ENCODE results near the gene CSNK1G2.

The CSNK1G2 gene

DNA sequence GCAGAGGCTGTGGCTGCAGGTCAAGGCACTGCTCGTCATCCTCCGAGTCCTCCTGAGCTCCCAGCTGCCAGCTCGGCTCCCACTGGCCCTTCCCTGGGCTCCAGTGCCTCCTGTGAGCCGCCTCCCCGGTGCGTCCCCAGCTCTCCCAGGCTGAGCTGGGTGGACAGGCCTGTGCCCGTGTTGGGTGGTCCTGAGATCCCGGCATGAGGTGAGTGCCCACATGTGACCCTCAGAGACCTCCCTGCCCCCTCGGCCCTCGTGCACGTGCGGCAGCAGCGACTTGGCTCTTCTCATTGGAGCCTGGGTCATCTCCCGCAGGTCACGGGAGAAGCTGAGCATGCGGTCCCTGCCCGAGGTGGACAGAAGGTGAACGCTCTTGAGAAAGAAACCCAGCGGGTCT lies 20.3 kb upstream of the CSNK1G2 start:
- no peak for DNase-seq

- DNase-seq = no peak
Observed at GRCh38 chr19:1921326-1921725, 19.6 kb upstream of the CSNK1G2 start.

DNA sequence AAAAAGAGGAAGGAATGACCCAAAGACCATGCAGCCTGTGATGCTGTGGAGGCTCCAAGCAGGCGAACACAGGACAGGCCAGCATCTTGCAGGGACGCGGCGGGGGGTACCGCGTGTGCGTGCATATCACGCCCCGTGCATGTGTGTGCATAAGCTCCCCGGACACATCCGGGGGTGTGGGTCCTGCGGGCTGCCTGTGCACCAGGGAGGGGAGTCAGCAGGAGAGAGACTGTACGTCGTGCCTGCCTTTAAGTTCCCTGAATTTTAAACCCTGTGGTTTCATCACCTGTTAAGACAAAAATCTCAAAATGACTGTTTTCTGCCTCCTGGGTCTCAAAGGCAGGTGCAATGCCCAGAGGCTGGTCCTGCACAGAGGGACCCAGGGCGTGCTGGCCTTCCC lies 19.1 kb upstream of the CSNK1G2 start:
- DNase-seq = no peak

DNA sequence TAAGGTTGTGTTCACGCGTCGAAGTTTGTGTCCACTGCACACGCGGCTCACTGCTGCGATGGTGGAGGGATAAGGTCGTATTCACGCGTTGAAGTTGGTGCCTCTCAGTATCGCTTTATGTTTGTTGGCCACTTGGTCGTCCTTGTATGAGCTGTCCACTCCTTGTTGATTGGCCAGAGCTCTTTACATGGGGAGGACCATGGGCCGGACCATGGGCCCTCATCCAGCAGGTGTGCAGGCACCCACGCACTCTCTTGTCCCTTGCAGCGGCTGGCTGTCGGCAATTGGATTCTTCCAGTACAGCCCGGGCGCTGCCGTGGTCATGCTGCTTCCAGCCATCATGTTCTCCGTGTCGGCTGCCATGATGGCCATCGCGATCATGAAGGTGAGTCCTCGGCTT lies 18.2 kb upstream of the CSNK1G2 start:
- no peak for DNase-seq

GRCh38 chr19:1923319-1923718 lies 17.7 kb upstream of the CSNK1G2 start:
- DNase-seq = no peak

DNA sequence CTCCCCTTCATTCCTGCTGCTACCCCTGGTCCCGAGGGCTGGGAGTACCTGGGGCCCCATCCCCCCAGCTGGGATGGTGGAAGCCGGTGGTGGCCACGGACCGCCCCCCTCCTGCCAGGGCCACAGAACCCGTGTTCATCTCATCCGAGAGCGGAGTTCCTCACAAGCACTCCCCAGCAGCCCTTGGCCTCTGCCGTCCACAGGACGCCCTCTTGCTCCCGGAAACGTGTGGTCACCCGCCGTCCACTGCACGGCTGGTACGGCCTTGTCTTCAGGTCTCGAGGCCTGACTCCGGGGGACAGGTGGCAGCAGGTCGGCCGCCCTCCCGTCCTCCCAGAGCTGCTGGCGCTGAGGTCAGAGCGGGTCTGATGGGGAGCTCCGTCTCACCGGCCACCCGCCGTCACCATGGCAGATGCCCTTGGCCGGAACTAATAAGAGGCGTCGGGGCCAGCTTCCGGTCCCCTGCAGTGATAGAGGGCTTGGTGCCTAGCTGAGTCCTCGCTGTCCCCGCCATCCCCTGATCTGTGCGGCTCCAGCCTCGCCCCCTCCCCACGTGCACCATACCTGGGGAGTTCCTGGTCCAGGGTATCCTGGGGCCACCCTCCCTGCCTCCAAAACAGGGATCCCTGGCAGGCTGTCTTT lies 16.5 kb upstream of the CSNK1G2 start:
- DNase-seq = no peak

GRCh38 chr19:1925544-1925943 lies 15.4 kb upstream of the CSNK1G2 start:
- DNase-seq = no peak

GRCh38 chr19:1929021-1929742 lies 11.8 kb upstream of the CSNK1G2 start:
- peak; percentile 89 for DNase-seq

DNA sequence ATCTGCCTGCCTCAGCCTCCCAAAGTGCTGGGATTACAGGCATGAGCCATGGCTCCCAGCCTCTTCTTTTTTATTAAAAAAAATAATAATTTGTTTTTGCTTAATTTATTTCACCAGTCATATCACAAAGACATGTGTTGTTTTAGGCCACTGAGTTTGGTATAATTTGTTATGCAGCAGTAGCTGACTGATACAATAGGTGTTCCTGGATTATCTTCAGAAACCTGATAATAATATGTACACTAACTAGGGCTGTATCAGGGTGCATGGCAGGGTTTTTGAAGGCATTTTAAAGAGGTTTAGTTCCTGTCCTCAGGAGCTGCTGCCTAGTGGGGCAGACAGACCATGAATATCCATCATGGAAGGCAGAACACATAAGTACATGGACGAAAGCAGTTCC lies 9.5 kb upstream of the CSNK1G2 start:
- no peak for DNase-seq

DNA sequence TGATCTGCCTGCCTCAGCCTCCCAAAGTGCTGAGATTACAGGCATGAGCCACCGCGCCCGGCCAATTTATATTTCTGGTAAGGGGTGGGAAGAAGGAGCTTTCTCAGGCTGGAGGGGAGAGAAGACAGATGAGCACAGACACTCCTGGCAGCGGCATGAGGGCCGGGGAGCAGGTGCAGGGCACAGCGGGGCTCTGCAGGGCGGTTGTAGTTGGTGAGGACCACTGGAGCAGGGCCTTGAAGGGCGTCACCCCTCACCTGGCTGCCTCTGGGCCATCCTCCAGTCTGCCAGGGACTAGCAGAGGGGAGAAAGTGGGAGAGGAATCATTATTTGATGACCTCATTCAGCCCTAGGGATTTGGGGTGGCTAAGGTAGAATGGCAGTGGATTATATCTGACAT lies 8.6 kb upstream of the CSNK1G2 start:
- DNase-seq = no peak

GRCh38 chr19:1933244-1933643 lies 7.7 kb upstream of the CSNK1G2 start:
- DNase-seq = no peak

DNA sequence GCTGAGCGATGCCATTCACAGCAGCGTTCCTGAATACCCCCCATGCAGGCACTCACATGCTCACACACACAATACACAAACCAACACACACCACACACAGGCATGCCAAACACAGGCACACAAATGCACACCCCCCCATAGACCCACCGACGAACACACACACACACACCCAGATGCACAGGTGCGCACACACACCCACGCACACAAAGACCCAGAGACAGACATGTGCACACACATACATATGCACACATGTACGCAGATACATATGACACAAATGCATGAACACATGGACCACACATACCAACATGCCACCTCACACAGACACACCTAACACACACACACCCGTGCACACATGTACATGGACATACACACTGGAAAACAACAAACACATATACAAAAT lies 7.0 kb upstream of the CSNK1G2 start:
- no peak for DNase-seq

DNA sequence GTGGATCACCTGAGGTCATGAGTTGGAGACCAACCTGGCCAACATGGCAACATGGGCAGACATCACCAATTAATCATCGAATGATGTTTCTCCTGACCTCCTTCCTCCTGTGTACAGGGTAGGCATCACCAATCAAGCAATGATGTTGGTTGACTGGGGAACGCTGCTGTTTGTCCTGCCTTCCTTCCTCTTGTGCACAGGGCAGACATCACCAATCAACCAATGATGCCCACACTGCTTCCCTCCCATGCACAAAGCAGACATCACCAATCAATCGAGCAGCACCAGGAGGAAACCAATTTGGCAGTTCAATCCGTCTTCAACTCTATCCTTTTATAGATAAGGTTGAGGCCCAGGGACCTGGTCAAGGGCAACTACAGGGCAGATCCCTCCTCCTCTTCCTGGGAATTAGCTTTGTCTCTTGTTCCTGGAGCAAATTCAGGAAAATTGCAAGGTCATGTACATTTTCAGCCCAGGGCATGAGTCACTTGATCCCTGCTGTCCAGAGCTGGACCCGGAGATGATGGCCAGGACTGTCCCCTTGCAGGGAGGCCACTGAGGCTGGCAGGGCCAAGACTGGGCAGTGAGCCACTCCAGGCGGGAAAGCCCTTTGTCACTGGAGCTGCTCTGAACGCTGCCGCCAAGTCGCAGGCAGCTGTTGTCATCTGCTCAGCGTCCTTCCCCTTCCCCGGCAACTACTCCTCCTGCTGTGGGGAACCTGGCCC lies 5.3 kb upstream of the CSNK1G2 start:
- DNase-seq = no peak

DNA sequence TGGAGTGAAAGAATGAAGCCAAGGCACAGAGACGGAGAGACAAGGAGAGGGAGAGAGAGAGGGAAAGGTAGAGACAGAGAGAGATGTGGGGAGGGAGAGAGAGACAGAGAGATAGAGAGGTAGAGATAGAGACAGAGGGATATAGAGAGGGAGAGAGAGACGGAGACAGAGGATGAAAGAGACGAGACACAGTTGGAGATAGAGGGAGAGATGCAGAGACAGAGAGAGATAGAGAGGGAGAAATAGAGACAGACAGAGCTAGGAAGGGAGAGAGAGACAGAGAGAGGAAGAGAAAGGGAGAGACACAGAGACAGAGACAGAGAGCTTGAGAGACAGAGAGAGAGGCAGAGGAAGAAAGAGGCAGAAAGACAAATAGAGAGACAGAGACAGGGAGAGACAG lies 4.5 kb upstream of the CSNK1G2 start:
- no peak for DNase-seq

- no peak for DNase-seq
Observed at GRCh38 chr19:1936916-1937610, 3.9 kb upstream of the CSNK1G2 start.

- DNase-seq = no peak
Observed at GRCh38 chr19:1938071-1938470, 2.9 kb upstream of the CSNK1G2 start.

DNA sequence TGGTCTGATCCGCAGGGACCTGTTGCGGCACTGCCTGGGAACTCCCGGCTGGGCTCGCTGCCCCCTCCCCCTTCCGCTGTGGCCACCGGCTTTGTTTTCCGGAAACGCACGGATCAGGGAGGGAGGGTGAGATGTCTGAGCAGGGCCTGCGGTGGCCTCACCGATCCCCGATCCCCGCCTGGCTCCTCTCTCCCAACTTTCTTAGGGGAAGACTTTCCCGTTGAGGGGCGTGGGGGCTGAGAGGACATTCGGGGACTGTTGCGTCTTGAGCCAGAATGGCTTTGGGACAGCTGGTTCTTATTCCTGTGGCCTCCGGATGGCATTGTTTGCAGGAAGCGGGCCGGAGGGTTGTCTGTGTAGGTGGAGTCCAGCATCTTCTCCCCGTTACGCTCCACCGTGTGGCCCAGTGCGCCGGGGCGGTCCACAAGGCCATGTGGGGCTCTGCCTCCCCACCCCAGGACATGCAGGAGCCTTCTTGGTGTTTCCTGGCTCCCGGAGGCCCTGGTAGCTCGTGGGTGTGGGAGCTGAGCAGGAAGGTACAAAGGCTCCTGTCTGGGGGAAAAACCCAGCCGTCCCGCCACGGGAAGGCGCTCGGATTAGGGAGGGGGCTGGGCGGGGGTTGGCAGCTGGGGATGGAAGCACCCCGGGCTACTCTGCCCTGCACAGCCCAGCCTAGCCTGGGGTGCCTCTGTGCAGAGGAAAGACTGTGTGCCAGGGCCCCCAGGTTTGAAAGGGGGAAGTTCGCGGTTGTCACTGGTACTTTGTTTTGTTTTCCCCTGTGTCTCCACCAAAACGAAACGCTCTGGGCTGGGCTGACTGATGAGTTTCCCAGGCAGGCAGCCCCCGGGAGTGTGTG lies 1.3 kb downstream of the CSNK1G2 start:
- DNase-seq = peak; percentile 63

DNA sequence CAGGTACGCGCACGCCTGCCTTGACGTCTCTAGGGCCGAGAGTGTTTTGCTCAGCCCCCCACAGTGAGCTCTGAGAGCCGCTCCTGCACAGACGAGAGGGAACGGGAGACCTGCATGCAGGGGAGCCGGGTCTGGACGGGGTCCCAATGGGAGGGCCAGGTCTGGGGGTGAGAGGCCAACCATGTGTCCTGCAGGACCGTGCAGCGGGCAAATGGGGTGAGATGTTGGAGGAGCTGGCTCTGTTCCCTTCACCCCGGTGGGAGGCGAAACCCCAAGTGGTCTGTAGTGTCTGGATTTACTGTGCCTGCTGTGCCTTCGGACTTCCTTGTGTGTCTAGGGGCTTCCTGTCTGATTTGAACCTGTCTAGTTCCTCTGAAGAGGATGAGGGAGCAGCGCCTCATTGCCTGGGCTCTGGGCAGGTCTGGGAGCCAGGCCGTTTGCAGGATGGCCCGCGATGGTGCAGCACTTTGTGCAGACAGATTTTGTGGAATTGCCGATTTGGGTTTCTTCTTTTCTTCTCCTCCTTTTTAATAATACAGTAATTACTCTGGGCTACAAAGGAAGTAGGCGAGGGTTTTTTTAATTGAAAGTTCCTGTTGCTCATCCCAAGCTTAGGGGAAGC lies 2.1 kb downstream of the CSNK1G2 start:
- DNase-seq = no peak

DNA sequence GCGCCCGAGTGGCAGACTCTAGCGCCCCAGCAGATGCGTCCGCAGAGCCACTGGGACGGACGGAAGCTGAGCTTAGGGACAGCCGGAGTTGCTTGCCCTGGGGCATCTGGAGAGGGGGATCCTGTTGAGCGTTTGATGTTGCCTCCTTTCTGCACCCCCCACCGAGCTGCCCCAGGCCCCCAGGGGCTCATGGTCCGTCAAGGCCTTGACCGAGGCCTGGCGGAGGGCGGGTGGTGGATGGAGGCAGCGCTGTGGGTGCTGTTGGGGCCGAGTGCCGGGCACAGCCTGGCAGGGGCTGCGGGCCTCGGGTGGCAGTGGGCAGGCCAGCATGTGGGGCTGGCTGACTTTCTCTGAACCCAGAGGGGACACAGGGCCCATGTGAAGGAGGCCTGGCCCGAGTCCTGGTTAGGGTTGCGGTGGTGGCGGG lies 2.7 kb downstream of the CSNK1G2 start:
- DNase-seq = no peak

GRCh38 chr19:1944088-1944915 lies 3.3 kb downstream of the CSNK1G2 start:
- no peak for DNase-seq

DNA sequence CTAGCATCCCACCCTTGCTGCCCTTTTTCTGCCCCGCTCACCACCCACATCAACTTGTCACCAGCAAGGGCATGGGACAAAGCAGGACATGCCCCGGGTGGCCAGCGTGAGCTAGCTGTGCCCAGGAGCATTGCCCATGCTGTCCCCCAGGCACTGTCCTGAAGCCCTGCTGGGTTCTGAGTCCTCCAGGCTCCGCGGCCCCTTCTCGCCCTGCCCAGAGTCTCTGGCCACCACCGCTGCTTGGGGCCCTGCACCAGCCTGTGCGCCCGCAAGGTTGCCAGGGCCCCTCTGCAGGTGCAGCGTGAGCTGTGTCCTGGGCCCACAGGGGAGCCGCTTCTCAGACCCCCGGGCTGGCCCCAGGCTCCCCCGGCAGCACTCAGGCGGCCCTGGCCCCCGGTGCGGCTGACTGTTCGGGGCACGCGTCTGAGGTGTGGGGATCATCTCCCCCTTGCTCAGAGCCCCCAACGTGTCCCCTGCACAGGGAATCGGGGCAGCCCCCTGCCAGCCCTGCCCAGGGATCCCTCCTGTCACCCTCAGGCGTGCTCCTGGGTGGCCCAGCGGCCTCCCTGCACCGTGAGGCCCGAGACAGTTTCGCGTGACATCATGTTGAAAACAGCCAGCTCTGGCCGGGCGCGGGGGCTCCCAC lies 4.1 kb downstream of the CSNK1G2 start:
- no peak for DNase-seq
